ENCODE measurements around the gene ZBTB20. TPM values are rescaled to one million over a fixed set of nuclear protein-coding genes. Genes with fewer than 3 reads are reported as not detected.
"Not testable (repeated sequence)": the region's sequence is repeated elsewhere in the genome, so short reads cannot be mapped to it uniquely, and the experiment has no call there.

ZBTB20 gene
- total RNA-seq, 1 donor from 2014 or later = 1.6 TPM

DNA sequence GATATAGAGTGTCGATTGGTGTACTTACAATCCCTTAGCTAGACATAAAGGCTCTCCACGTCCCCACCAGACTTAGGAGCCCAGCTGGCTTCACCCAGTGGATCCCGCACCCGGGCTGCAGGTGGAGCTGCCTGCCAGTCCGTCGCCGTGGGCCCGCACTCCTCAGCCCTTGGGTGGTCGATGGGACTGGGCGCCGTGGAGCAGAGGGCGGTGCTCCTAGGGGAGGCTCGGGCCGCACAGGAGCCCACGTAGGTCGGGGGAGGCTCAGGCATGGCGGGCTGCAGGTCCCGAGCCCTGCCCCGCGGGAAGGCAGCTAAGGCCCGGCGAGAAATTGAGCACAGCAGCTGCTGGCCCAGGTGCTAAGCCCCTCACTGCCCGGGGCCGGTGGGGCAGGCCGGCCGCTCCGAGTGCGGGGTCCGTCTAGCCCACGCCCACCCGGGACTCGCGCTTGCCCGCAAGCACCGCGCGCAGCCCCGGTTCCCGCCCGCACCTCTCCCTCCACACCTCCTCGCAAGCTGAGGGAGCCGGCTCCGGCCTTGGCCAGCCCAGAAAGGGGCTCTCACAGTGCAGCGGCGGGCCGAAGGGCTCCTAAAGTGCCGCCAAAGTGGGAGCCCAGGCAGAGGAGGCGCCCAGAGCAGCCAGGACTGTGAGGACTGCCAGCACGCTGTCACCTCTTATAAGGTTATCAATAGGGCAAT is 334.4 kb downstream of the ZBTB20 start:
- H3K27ac Mint-ChIP-seq; DNase-seq; H3K4me1 Mint-ChIP-seq; intact Hi-C loops (cut with micrococcal nuclease); H3K27me3 Mint-ChIP-seq; H3K9me3 Mint-ChIP-seq; H3K4me3 Mint-ChIP-seq; H3K36me3 Mint-ChIP-seq (ENCODE audit: low read depth): not testable (repeated sequence)

DNA sequence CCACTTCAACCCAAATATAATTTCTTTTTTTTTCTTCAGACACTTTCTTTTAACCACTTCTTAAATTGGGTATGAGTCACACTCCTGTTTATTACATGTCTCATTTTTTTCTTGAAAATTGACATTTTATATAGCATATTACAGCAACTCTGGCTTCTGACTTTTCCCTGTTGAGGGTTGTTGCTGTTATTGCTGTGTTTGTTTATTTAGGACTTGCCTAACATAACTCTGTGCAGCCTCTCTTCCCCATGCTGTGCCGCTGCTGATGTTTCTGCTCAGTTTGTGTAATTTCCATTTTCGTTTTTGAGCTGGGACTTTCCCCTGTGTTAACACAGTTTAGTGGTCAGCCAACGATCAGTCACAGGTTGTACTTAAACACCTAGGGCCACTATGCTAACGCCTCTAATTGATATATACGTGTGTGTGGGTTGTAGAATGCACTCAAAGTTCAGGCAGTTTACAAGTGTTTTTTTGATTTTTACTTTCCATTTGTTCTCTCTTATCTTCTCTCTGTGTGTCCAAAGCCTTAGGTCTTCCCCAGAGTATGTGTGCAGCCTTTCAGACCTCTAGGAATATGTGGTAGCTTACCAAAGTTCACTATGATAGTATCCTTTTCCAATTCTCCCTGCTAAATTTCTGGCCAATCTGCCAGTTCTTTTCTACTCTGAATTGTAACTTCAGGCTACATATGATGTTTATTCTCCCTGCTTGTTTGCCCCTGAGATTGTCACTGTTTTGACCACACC is 337.2 kb downstream of the ZBTB20 start:
- H3K36me3 Mint-ChIP-seq (ENCODE audit: low read depth) = no peaks in the 10 kb centered on the region
- no peaks in the 10 kb centered on the region for H3K9me3 Mint-ChIP-seq
- no peak overlapping the region for H3K27ac Mint-ChIP-seq
- H3K4me1 Mint-ChIP-seq = peaks cover 6% of the 10 kb centered on the region
- no peaks in the 10 kb centered on the region for H3K27me3 Mint-ChIP-seq
- no peak overlapping the region for H3K4me3 Mint-ChIP-seq
- DNase-seq = peak; percentile 60
- intact Hi-C loops (cut with micrococcal nuclease) = no loop called here

DNA sequence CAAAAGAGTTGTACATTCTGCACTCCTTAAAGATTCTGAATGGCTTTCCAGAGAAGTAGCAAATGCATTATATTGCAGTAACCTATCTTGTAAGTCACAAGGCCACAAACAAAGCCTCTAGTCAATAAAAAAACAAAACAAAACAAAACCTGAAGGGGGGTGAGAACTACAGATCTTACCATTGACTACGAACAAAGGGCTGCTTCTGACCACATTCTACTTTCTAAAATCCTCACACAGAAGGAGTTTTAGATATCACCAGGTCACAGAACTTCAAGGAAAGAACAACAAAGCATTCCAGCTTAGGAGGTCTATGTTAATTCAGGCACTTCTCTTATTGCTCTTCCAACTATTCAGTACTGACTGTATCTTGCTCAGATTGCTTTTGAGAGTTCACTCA is 343.0 kb downstream of the ZBTB20 start:
- H3K27me3 Mint-ChIP-seq = no peaks in the 10 kb centered on the region
- peaks cover 2% of the 10 kb centered on the region for H3K4me1 Mint-ChIP-seq
- H3K36me3 Mint-ChIP-seq (ENCODE audit: low read depth) = no peaks in the 10 kb centered on the region
- H3K9me3 Mint-ChIP-seq = no peaks in the 10 kb centered on the region
- intact Hi-C loops (cut with micrococcal nuclease) = no loop called here
- DNase-seq = no peak
- no peak overlapping the region for H3K27ac Mint-ChIP-seq
- H3K4me3 Mint-ChIP-seq = no peak overlapping the region

DNA sequence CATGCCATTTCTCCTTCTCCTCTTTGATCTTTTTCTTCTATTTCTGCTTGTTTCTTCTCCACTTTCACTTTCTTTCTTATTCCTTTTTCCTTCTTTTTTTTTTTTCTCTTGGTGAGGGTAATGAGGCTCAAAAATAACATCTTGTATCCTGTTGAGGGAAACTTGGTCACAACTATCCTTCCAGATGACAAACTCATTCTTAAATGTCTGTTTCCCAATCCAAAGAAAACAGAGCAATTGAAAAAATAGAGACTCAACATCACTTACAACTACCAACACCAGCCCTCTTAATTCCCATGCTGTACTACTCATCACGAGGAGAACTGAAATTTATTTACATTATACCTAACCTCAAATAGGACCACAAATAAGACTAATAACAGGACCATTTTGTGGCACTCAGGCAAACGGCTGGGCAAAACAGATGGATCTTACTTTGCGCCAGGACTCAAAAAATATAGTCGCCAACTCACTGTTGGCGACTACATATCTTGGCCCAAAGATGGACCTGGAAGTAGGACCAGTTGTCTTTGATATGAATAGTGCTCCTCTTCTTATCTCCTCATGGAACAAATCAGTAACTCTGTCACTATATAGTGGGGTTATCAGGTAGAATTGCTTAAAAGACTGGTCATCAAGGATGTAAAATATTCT is 343.9 kb downstream of the ZBTB20 start:
- Mint-ChIP-seq H3K4me3 (no peak overlapping the region), H3K36me3 (ENCODE audit: low read depth) (no peaks in the 10 kb centered on the region), H3K4me1 (peaks cover 2% of the 10 kb centered on the region), H3K27ac (no peak overlapping the region), H3K27me3 (no peaks in the 10 kb centered on the region), H3K9me3 (no peaks in the 10 kb centered on the region)
- intact Hi-C loops (cut with micrococcal nuclease) = no loop called here
- no peak for DNase-seq

DNA sequence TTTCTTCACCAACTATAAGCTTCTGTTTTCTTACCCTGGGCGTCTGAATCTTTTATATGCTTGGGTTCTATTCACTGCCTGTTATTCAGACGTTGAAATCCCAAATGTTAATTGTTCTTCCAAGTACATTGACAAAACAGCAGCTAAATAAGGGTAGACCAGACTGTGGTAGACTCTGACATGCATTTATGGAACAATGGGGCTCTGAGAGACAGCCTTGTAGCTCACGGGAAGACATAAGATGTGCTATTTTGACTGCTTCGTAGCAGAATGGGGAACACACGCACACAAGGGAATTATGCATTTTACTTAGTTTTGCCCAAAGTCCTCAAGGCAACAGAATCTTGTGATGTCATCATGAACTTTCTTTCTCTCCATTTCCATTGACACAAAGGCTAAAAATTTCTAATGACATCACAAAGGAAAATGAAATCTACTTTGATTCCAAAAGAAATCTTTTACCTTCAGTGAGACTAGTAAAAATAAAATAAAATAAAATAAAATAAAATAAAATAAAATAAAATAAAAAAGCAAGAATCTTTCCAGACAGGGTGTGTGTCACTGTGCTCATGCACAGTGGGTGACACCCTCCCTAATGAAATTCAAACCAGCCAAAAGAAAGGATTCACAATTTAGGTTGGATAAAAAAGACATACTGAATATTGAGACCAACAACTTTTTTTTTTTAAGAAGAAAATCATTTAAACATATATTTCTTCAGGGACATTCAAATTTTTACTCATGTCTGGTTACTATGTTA is 346.6 kb downstream of the ZBTB20 start:
- Mint-ChIP-seq H3K36me3 (ENCODE audit: low read depth) (no peaks in the 10 kb centered on the region), H3K27ac (no peak overlapping the region), H3K9me3 (no peaks in the 10 kb centered on the region), H3K4me1 (peaks cover 2% of the 10 kb centered on the region), H3K27me3 (no peaks in the 10 kb centered on the region), H3K4me3 (no peak overlapping the region)
- intact Hi-C loops (cut with micrococcal nuclease) = no loop called here
- no peak for DNase-seq

DNA sequence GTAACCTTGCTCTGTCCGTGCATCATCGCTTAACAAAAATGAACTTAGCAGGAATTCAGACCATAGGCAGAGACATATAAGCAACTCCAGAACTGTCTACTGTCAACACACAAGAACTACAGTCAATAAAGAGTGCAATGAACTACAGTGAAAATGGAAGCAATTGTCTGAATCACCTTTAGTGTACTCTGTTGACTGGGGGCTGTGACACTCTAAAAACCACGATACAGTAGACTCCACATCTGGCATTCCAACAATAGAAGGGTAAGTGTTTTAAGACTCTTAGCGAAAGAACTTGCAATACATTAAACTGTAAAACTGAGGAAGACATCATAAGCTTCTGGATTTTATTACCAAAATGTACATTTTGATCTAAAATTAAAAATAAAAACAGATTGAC is 347.3 kb downstream of the ZBTB20 start:
- H3K4me1 Mint-ChIP-seq = peaks cover 2% of the 10 kb centered on the region
- H3K9me3 Mint-ChIP-seq = no peaks in the 10 kb centered on the region
- no peak for DNase-seq
- no peak overlapping the region for H3K27ac Mint-ChIP-seq
- no peaks in the 10 kb centered on the region for H3K36me3 Mint-ChIP-seq (ENCODE audit: low read depth)
- H3K4me3 Mint-ChIP-seq = no peak overlapping the region
- no peaks in the 10 kb centered on the region for H3K27me3 Mint-ChIP-seq
- intact Hi-C loops (cut with micrococcal nuclease) = no loop called here

DNA sequence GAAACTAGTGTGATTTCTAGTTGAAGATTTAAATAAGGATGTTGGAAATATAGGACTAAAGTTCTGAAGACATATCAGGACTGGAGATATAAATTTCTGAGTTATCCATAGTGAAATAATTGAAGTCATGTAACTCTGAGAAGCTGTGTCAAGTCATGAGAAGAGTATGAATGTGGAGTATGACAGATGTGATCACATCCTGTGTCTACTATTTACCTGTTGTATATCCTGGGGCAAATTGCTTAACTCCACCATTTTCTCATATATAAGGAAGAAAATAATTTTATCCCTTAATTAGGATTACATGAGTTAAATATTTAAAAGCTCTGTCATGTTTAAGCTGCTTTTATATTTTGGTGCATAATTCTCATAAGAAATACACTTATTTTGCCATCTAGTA is 350.3 kb downstream of the ZBTB20 start:
- Mint-ChIP-seq H3K4me3 (no peak overlapping the region), H3K36me3 (ENCODE audit: low read depth) (no peaks in the 10 kb centered on the region), H3K27me3 (no peaks in the 10 kb centered on the region), H3K9me3 (no peaks in the 10 kb centered on the region), H3K27ac (no peak overlapping the region), H3K4me1 (no peaks in the 10 kb centered on the region)
- intact Hi-C loops (cut with micrococcal nuclease) = no loop called here
- no peak for DNase-seq

DNA sequence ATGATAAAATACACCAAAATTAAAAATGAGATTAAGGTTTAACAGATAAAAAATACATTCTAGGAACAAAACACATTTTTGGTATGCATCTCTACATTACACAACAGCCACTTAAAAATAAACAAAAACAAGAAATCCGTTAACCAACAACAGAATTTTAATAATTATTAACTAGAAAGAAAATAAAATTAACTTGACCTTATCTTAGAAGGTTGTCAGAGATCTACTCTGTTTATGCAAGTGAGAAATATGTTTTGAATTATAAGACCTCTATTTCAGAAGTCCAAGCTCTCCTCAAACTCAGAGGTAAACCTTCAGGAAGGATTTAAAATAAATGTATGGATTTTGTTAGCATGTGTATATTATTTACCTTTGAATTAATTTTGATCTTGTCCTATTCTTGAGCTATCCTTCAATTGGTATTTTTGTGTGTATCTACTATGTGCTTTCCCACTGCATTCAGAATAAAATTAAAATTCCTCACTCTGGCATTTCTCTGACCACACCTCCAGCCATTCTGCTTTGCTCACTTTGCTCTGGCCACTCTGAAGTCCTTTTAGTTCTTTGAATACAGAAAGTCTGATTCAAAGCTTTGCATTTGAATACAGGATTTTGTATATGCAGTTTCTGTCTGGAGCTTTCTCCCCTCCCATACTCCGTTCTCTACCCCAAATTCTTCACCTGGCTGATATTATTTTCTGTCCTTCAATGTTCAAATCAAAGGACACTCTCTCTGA is 352.0 kb downstream of the ZBTB20 start:
- no peak overlapping the region for H3K27ac Mint-ChIP-seq
- DNase-seq = no peak
- no peaks in the 10 kb centered on the region for H3K4me1 Mint-ChIP-seq
- H3K9me3 Mint-ChIP-seq = no peaks in the 10 kb centered on the region
- H3K36me3 Mint-ChIP-seq (ENCODE audit: low read depth) = no peaks in the 10 kb centered on the region
- intact Hi-C loops (cut with micrococcal nuclease) = no loop called here
- H3K4me3 Mint-ChIP-seq = no peak overlapping the region
- no peaks in the 10 kb centered on the region for H3K27me3 Mint-ChIP-seq

DNA sequence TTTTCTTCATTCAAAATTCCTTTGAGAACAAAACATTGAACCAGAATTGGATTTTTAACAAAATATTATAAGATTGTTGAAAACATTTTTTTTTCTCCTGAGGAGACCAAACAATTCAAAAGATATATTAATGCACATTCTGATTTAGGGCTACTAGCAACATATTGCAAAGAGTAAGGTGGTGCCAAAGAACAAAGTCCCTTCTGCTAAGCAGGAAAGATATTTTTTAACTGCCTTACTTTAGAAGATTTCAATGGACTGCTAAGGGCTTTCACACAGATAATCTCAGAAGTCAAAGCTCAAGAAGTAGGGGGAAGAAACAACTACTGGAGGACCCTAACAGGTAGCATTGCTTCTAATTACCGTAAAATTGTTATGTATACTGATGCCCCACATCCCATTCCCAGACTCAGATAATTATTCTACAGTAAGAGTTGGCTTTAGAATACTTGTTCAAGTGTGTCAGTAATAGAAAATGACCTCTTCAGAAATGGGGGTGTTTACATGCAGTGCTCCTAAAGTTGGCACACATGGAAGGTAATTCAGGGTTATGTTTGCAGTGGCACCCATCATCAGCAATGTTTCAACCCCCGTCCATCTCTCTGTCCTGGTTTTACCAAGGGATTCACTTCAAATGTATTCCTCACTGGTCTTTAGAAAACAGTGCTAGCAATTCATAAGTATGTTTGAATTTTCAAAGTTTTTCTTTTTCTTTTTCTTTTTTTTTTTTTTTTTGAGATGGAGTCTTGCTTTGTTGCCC is 354.7 kb downstream of the ZBTB20 start:
- Mint-ChIP-seq H3K4me3 (no peak overlapping the region), H3K9me3 (no peaks in the 10 kb centered on the region), H3K36me3 (ENCODE audit: low read depth) (no peaks in the 10 kb centered on the region), H3K4me1 (no peaks in the 10 kb centered on the region), H3K27ac (no peak overlapping the region), H3K27me3 (no peaks in the 10 kb centered on the region)
- intact Hi-C loops (cut with micrococcal nuclease) = no loop called here
- DNase-seq = no peak

DNA sequence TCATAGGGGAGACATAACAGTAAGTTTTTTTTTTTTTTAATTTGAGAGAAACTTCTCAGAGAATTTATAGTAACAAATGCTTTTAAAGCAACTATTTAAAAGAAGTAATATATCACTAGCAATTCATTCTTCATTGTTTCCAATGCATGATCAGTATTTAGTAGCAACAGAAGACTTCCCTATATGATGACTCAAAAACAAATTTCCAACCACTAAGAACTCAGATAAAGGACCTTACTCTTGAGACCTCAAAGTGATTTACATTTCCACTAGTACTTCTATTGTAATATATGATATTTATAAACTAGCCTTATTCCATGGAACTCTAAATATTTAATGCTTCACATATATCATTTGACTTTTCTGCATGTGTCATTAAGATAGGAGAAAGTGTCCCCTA is 356.3 kb downstream of the ZBTB20 start:
- Mint-ChIP-seq H3K4me3 (no peak overlapping the region), H3K4me1 (no peaks in the 10 kb centered on the region), H3K9me3 (no peaks in the 10 kb centered on the region), H3K27ac (no peak overlapping the region), H3K27me3 (no peaks in the 10 kb centered on the region), H3K36me3 (ENCODE audit: low read depth) (no peaks in the 10 kb centered on the region)
- intact Hi-C loops (cut with micrococcal nuclease) = no loop called here
- DNase-seq = no peak

DNA sequence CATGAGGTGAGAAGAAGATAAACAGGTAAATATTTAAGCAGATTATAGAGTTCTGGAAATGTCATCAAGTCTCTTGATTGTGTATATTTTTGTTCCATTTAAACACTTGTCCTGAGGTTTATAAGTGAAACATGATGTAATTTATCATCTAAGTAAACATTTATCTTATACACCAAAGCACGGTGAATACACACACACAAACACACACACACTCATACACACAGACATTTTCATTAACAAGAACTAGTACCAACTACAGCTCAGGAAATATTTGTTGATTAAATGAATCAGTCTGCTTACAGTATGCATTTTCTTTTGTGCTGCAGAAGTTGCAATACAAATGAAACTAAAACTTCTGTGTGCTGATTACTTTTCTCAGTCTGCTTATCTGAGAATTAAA is 357.3 kb downstream of the ZBTB20 start:
- no peak for DNase-seq
- Mint-ChIP-seq H3K9me3 (no peaks in the 10 kb centered on the region), H3K27ac (no peak overlapping the region), H3K4me1 (no peaks in the 10 kb centered on the region), H3K27me3 (no peaks in the 10 kb centered on the region), H3K4me3 (no peak overlapping the region), H3K36me3 (ENCODE audit: low read depth) (no peaks in the 10 kb centered on the region)
- intact Hi-C loops (cut with micrococcal nuclease) = no loop called here

DNA sequence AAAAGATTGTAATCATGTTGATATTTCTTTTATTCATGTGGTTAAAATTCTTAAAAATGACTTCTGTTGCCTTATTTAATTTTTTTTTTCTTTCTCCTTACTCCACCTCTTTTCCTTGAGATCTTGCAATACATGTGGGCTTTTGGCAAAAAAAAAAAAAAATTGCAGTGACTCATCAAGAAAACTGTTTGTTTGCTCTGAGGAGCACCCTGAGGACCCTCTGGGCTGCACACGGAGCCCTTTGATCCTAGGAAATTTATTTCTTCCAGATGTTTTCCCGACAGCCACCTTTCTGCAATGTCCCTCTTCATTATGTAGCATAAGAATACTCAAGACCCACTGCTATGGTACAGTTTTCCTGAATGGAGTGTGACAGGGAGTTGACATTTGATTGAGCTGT is 371.7 kb downstream of the ZBTB20 start:
- no peak overlapping the region for H3K27ac Mint-ChIP-seq
- intact Hi-C loops (cut with micrococcal nuclease) = no loop called here
- no peak for DNase-seq
- no peaks in the 10 kb centered on the region for H3K36me3 Mint-ChIP-seq (ENCODE audit: low read depth)
- H3K4me3 Mint-ChIP-seq = no peak overlapping the region
- no peaks in the 10 kb centered on the region for H3K27me3 Mint-ChIP-seq
- no peaks in the 10 kb centered on the region for H3K4me1 Mint-ChIP-seq
- peaks cover 3% of the 10 kb centered on the region for H3K9me3 Mint-ChIP-seq

DNA sequence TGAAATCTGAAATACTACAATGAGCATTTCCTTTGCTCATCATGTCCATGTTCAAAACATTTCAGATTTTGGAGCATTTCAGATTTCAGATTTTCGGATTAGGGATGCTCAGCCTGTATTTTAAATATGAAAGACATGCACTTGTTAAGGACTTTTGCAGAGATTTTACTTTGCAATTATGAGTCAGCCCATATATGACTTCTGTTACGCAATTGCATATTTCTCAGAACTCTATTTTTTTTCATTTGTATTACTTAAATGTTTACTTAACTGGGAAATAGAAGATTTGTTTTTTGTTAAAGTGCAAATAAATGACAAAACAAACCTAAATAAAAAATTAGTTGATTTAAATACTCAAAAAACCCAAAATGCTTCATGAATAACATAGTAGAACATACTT is 376.2 kb downstream of the ZBTB20 start:
- no peaks in the 10 kb centered on the region for H3K36me3 Mint-ChIP-seq (ENCODE audit: low read depth)
- DNase-seq = no peak
- no peak overlapping the region for H3K27ac Mint-ChIP-seq
- no peaks in the 10 kb centered on the region for H3K27me3 Mint-ChIP-seq
- H3K9me3 Mint-ChIP-seq = peaks cover 5% of the 10 kb centered on the region
- intact Hi-C loops (cut with micrococcal nuclease) = no loop called here
- H3K4me3 Mint-ChIP-seq = no peak overlapping the region
- H3K4me1 Mint-ChIP-seq = no peaks in the 10 kb centered on the region
